A549 treated with AZD9567 at 1 μM for 4 hours (cell line): ENCODE measurements around the gene ZNF419. TPM values are rescaled to one million over a fixed set of nuclear protein-coding genes. Genes with fewer than 3 reads are reported as not detected.

Source experiments
- total RNA-seq: library from RNA; stranded (reverse); fragments of 200-300 nt; extraction: Qiagen RNA extraction; gene quantifications from 5 replicates; pipeline ENCODE4 v1.2.3, GENCODE V29; 2022; ENCODE audit not compliant: insufficient read depth

ZNF419 gene
- total RNA-seq = 6.6 to 7.2 TPM (median 6.8 TPM) in 5 replicates

DNA sequence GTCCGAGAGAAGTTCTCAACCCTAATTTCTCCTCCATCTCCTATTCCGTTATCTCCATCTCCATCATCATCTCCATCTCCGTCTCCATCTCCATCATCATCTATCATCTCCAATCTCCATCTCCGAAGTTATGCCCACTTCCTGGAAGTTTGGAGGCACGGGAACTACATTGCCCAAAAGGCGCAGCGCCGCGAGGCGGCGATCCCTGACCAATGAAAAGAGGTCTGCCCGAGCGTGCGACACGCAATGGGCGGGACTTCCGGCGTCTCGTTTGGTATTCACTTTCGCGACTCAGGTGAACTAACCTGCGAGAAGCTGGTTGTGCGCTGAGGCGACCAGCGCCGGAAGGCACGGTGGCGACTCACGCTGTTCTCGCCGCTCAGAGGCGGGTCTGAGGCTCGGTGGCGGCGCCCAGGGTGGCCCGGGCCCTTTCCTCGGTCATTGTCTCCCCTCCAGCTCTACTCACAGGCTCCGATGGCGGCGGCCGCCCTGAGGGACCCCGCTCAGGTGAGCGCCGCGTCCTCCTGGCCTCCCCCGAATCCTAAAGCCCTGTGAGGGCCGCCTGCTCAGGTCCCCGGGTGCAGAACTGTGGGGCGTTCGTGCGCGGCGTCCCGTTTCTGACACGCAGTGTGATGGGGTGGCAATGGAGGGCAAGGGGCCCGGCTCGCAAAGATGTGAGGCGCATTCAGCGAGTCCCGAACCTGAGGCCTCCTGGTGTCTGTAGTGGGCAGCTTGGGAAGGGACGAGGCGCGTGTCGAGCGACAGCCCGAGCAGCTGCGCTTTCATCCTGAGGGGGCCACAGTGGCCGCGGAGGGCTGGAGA, at the start of gene ZNF419:
TSS of gene ZNF419 (plus strand) at position 274 of the 822 bp plus-strand sequence. CDS start at position 475, 201 bp downstream.

DNA sequence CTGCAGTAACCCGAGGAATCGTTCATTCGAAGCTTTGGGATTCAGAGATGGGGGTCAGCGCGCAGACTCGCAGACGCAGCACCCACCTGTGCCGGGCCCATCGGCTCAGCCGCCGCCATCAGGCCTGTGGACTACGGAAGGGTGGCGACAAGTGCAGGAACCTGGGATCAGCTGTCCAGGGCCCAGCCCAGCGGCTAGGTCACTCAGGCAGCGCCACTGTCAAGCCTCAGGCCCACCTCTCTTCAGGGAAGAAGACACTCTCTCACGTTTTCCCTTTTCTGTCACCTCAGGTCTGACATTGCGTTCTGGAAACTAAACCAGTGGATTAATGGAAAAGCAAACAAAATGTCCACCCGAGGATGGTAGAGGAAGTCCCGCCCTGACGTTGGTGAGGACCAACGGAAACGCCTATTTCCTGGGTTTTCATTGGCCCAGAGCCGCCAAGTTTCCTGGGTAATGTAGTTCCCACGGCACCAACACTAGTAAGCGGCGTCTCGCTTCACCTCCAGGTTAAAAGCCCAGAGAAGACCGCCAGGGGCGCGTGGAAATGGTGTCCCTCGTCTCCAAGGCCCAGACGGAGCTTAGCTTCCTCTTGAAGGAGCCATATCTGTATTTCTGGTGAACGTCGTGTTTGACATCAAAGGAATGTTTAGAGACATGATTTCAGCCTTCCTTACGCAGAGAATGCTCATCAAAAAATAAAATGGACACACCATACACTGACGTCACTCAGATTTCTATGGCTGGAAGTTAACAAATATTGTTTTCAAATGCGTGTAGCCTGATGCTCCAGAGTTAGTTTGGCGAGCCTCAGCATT, 10.2 kb upstream of the ZNF419 start, which contains the start of gene ZNF772:
TSS of gene ZNF772 (minus strand) at position 376 of the 818 bp plus-strand sequence. CDS start at position 119, 257 bp downstream.

DNA sequence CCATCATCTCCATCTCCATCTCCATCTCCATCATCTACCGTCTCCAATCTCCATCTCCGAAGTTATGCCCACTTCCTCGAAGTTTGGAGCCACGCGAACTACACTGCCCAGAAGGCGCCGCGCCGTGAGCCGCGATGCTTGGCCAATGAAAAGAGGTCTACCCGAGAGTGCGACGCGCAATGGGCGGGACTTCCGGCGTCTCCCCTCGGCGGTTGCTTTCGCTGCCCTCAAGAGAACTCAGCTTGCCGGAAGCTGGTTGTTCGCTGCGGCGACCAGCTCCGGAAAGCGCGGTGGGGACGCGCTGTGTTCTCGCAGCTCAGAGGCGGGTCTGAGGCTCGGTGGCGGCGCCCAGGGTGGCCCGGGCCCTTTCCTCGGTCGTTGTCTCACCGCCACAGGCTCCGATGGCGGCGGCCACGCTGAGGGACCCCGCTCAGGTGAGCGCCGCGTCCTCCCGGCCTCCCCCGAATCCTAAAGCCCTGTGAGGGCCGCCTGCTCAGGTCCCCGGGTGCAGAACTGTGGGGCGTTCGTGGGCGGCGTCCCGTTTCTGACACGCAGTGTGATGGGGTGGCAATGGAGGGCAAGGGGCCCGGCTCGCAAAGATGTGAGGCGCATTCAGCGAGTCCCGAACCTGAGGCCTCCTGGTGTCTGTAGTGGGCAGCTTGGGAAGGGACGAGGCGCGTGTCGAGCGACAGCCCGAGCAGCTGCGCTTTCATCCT, 12.3 kb downstream of the ZNF419 start, which contains the start of gene ZNF773:
TSS of gene ZNF773 (plus strand) at position 259 of the 716 bp plus-strand sequence. CDS start at position 402, 143 bp downstream.

DNA sequence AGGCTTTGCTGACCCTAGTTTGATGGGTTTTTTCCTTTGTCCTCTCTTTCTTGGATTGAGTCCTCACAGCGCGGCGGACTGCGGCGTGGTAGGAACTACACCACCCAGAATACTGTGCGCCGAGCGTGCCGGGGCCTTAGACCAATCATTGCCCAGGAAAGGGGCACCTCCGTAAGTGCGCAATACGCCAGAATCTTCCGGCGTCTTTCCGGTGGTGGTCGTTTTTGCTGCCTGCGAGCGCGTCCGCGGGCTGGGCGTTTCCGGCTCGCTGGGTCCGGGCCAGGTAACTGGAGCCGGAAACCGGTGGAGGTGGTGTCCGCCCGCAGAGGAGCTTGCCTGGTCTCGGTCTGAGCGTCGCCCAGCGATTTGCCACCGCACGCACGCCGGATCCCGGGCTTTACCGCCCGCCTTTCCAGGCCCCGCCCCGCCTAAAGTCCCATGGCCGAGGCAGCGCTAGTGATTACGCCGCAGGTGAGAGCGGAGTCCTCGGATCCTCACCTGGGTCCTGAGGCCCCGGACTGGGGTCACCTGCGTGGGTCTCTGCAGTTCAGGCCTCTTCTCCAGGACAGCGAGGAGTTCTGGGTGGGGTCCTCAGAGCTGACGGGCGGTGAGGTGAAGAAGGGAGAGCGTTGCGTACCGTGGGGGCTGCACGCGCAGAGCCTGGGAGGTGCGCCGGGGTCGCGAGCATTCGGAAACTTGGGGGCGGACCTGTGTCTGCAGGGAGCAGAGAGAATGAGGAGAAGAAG, 39.8 kb downstream of the ZNF419 start, which contains the start of gene ZNF549:
TSS of gene ZNF549 (plus strand) at position 221 of the 746 bp plus-strand sequence. CDS start at position 439, 218 bp downstream.

Other genes with a start within 250 kb of the ZNF419 start
- 1.1 to 2.3 TPM (median 1.7 TPM) in 5 replicates for gene ZNF805, start 247.1 kb upstream of the ZNF419 start, total RNA-seq
- 0.86 to 1.2 TPM (median 0.91 TPM) in 4 of 5 replicates, not detected in the other for gene ZNF460, start 207.3 kb upstream of the ZNF419 start, total RNA-seq
- 1.1 to 3.1 TPM (median 1.3 TPM) in 5 replicates for gene ZNF543, start 167.3 kb upstream of the ZNF419 start, total RNA-seq
- gene ZNF304, start 136.5 kb upstream of the ZNF419 start, total RNA-seq = 2.0 to 2.4 TPM (median 2.1 TPM) in 5 replicates
- 12.8 to 16.1 TPM (median 13.3 TPM) in 5 replicates for gene TRAPPC2B, start 124.2 kb upstream of the ZNF419 start, total RNA-seq
- gene ZNF547, start 124.2 kb upstream of the ZNF419 start, total RNA-seq = 0.78 to 1.6 TPM (median 1.3 TPM) in 5 replicates
- 2.6 to 6.0 TPM (median 3.2 TPM) in 5 replicates for gene ZNF548, start 97.9 kb upstream of the ZNF419 start, total RNA-seq
- gene ZNF17, start 76.6 kb upstream of the ZNF419 start, total RNA-seq = 4.7 to 5.9 TPM (median 5.1 TPM) in 5 replicates
- 17.7 to 33.9 TPM (median 18.6 TPM) in 5 replicates for gene ZNF749, start 52.4 kb upstream of the ZNF419 start, total RNA-seq
- 0.05 to 0.10 TPM (median 0.06 TPM) in 3 of 5 replicates, not detected in the others for gene VN1R1, start 30.6 kb upstream of the ZNF419 start, total RNA-seq
- 1.1 to 1.5 TPM (median 1.2 TPM) in 5 replicates for gene ZNF772, start 10.2 kb upstream of the ZNF419 start, total RNA-seq
- 4.6 to 11.1 TPM (median 5.6 TPM) in 5 replicates for gene ZNF773, start 12.2 kb downstream of the ZNF419 start, total RNA-seq
- gene ZNF549, start 39.6 kb downstream of the ZNF419 start, total RNA-seq = 1.5 to 3.6 TPM (median 1.6 TPM) in 5 replicates
- gene ZNF550, start 72.1 kb downstream of the ZNF419 start, total RNA-seq = 3.2 to 4.8 TPM (median 4.3 TPM) in 5 replicates
- gene ZNF416, start 91.2 kb downstream of the ZNF419 start, total RNA-seq = 3.4 to 4.6 TPM (median 4.2 TPM) in 5 replicates
- gene ZIK1, start 96.4 kb downstream of the ZNF419 start, total RNA-seq = 0.18 TPM in 1 of 5 replicates, not detected in the others
- gene ZNF530, start 112.1 kb downstream of the ZNF419 start, total RNA-seq = 3.9 to 6.5 TPM (median 4.6 TPM) in 5 replicates
- 7.5 to 20.4 TPM (median 8.9 TPM) in 5 replicates for gene ZNF134, start 126.5 kb downstream of the ZNF419 start, total RNA-seq
- 5.6 to 7.8 TPM (median 6.5 TPM) in 5 replicates for gene ZNF211, start 145.4 kb downstream of the ZNF419 start, total RNA-seq
- gene ZSCAN4, start 181.2 kb downstream of the ZNF419 start, total RNA-seq = not detected in 5 replicates
- 5.3 to 5.6 TPM (median 5.6 TPM) in 5 replicates for gene ZNF551, start 194.2 kb downstream of the ZNF419 start, total RNA-seq
- not detected in 5 replicates for gene ZNF154, start 221.5 kb downstream of the ZNF419 start, total RNA-seq
- gene ZNF671, start 239.9 kb downstream of the ZNF419 start, total RNA-seq = 0.76 to 1.3 TPM (median 1.0 TPM) in 5 replicates